Coronary artery (tissue), 2 donors: ENCODE results near the gene ZNHIT3.
"Not testable (repeated sequence)": the region's sequence is repeated elsewhere in the genome, so short reads cannot be mapped to it uniquely, and the experiment has no call there.

Experiments
- DNase-seq: peaks from one replicate; pipeline ENCODE4 v3.0.0-alpha.2; 2017; ENCODE audit warnings: low spot score
- H3K27ac ChIP-seq, 2 donors: fragments of 200-600 bp; sonication (generic); one replicate each; pipeline ENCODE4 v1.5.1; 2016 to 2019
- H3K4me3 ChIP-seq: fragments of 200-600 bp; sonication (generic); 2 replicates; pipeline ENCODE4 v1.5.1; 2016; ENCODE audit warnings: mild to moderate bottlenecking, moderate library complexity
- CTCF ChIP-seq: fragments of 200-600 bp; sonication (generic); IDR thresholded peaks from one replicate; pipeline ENCODE4 v1.5.1; 2019; ENCODE audit warnings: antibody characterized with exemption

The ZNHIT3 gene

GRCh38 chr17:36506831-36507230, 20.4 kb downstream of the ZNHIT3 start:
- Histone ChIP-seq H3K27ac (no peak overlapping the region), H3K4me3 (no peak overlapping the region)
- TF ChIP-seq CTCF = no peak
- no peak for DNase-seq

GRCh38 chr17:36507266-36507665, 20.8 kb downstream of the ZNHIT3 start:
- no peak overlapping the region for H3K4me3 ChIP-seq
- TF ChIP-seq CTCF = no peak

GRCh38 chr17:36508439-36508838, 22.0 kb downstream of the ZNHIT3 start:
- H3K4me3 ChIP-seq, DNase-seq, H3K27ac ChIP-seq: not testable (repeated sequence)

More at GRCh38 chr17:36507266-36507665, 20.8 kb downstream of the ZNHIT3 start:
- no peak overlapping the region for H3K27ac ChIP-seq
- no peak for DNase-seq

GRCh38 chr17:36509272-36509985, 22.9 kb downstream of the ZNHIT3 start:
- no peak for TF ChIP-seq CTCF
- no peak overlapping the region for H3K4me3 ChIP-seq
- no peak for DNase-seq
- H3K27ac ChIP-seq = no peak overlapping the region

GRCh38 chr17:36510636-36511035, 24.2 kb downstream of the ZNHIT3 start:
- DNase-seq = no peak
- no peak overlapping the region for H3K4me3 ChIP-seq
- H3K27ac ChIP-seq = no peak overlapping the region
- TF ChIP-seq CTCF = no peak

GRCh38 chr17:36511216-36511615, 24.7 kb downstream of the ZNHIT3 start:
- no peak for DNase-seq
- Histone ChIP-seq H3K27ac (no peak overlapping the region), H3K4me3 (no peak overlapping the region)
- TF ChIP-seq CTCF = no peak

- H3K4me3 ChIP-seq = no peak overlapping the region
- no peak for DNase-seq
- H3K27ac ChIP-seq = no peak overlapping the region
- no peak for TF ChIP-seq CTCF
Observed at GRCh38 chr17:36512641-36513040, 26.2 kb downstream of the ZNHIT3 start.
